Activated CD4-positive, alpha-beta T cell treated with anti-CD3 and anti-CD28 coated beads, Interleukin-2, amount 50 U/mL, for 16 hours (primary cell): ENCODE data around the gene ETV5.
A peak's percentile ranks its signal among the peaks of the same experiment; 100 is the strongest.

Experiments
- DNase-seq: peaks from one replicate; pipeline ENCODE4 v3.0.0-alpha.2; 2020

ETV5 gene

GRCh38 chr3:186121968-186122367 is 13.1 kb upstream of the ETV5 start:
- DNase-seq, result no peak

DNA sequence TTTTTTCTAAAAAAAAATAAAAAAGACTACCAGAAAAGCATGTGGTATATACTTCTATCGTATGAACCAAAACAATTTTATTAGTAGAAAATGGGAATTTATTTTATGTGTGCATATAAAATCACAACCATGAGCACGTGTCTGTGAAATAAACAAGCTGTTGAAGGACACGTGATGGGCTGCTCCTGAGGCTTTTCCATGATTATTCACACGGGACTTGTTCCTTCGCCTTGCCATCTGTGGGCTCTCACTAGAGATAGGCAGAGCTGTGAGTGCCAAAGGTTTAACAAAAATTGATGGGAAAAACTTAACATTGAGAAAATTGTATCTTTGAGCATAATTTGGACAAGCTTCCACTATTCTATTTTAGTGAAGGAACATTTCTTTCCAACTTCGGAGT is 12.4 kb upstream of the ETV5 start:
- DNase-seq, result no peak

DNA sequence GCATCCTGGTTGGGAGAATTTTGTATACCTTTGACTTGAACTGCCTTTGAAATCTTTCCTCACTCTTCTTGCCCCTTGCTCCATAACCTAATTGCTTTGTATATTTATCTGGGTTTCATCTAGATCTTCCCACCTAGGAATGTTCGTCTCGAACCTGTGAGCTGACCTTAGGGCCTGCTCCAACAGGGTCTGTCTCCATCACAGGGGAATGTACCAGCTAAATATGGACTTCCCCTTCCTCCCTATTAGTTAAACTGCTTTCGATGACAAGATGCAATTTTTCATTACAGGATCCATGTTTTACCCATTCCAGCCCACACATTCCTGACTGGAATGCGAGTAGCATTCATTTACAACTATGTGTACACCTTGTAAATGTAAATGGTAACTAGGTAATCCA is 10.6 kb upstream of the ETV5 start:
- no peak for DNase-seq

DNA sequence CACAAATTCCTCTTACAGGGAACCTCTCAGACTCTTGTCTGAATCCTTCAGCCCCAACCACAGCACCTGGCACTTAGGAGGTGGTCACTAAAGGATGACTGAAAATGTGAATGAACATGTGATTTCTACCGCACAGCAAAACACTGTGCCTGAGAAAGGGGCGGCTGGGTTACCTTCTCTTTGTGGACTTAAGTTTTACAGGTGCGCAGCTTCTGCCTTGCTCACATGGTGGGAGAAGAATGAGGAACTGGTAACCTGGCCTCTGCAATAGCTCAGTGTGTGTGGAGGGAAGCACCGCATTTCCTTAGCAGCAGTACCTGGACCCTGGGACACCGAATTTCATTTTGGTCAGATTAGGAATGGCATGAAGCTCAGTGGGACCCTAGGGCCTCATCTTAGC is 9.8 kb upstream of the ETV5 start:
- no peak for DNase-seq

DNA sequence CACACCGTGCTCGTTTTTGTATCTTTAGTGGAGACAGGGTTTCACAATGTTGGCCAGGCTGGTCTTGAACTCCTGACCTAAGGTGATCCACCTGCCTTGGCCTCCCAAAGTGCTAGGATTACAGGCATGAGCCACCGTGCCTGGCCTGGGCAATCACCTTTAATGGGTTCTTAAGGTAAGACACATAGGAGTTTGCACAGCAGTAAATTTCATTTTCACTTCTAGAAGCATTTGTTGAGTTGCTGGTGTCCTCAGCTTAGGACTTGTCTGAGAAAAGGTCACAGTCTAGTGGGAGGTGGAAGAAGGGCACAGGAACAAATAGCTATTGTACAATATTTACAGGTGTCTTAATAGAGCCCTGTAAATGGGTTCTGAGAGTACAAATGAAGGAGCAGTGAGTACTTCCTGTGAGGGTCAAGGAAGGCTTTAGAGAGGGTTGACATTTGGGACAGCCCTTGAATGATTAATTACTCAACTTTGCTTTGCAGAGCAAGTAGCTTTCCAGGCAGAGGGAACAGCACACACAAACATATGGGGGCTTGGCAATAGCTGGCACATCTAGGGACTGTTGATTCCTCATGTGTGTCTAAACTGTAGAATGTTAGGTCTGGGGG is 8.7 kb upstream of the ETV5 start:
- no peak for DNase-seq

- DNase-seq, result no peak
These were observed 6.5 kb upstream of the ETV5 start for GRCh38 chr3:186115239-186115996.

GRCh38 chr3:186110975-186111974 is 2.4 kb upstream of the ETV5 start:
- peak; percentile 66 for DNase-seq

- no peak for DNase-seq
These were observed 1.3 kb upstream of the ETV5 start for GRCh38 chr3:186109897-186110803.

GRCh38 chr3:186108106-186108940 is 566 bp downstream of the ETV5 start:
- DNase-seq, result no peak

DNA sequence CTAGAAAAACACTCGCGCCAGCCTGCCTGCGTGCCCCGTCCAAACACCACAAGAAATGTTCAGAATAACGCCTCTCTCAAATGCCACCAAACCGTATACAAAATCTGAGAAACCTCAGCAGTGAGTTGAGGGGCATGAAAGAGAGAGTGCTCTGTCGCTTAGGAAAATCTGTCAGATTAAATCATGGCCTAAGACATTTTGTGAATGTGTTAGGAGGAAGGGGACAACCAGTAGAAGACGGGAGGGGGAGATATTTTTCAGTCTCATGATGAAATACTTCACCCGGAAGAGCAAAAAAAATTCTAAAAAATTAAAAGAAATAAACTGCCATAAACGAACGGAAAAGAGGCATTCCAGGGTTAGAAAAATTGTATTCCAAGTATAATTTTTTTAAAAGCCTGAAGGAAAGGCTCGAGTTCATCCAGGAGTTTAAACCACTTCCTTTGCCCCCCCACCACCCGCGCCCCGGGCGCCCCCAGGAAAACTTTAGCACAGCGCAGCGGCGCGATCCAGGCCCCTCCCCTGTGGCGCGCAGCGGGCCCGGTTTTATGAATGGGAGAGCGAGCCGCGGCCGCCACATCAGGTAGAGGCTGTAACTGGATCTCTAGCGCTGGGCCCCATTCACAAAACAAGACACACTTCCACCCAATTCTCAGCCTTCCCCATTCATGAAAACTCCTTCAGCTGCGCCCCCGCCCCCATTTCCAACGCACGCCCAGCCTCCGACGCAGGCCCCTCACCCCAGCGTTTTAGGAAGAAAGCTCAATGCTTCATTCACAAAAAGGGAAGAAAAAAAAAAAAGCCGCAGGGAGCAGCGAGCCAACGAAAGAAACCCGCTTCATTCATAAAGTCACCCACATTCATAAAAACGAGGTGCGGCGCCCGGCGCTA is 1.4 kb downstream of the ETV5 start:
- DNase-seq, result peak; percentile 65

GRCh38 chr3:186105543-186105942 is 3.3 kb downstream of the ETV5 start:
- DNase-seq, result no peak

DNA sequence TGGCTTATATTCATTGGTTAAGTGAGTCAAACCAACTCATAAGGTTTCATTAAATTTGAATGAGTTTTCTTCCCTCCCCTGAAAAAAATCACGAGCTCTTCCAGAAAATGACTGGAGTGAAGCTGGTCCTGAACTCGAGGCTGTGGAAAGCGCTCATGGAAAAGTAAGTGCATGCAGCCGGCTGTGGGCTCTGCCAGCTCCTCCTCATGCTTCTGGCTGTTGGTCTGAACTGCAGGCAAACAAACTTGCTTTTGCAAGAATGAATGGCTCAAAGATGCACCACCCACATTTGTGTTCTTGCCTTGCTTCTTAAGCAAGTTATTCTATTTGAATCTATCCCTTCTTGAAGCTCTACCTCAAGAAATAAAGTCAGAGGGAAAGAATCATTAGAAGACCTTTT is 6.2 kb downstream of the ETV5 start:
- no peak for DNase-seq

GRCh38 chr3:186100398-186100797 is 8.5 kb downstream of the ETV5 start:
- no peak for DNase-seq

- DNase-seq, result no peak
These were observed 9.7 kb downstream of the ETV5 start for GRCh38 chr3:186099178-186099577.

DNA sequence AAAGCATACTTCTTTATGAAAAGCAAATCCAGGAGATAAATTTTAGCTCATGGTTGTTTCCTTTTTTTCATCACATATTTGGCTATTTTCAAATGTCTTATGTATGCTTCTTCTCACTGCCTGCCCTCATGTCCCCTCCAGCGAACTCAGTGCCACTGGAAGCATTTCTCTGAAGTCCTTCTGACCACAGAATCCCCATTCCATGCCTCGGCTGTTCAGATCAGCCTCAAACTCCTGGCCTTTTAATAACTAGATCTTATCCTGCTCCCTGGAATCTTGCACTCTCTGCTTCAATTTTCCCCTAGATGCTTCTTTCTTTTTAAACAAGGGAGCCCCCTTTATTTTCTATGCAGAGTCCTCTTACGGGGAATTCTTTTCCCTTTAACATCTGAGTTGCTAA is 10.1 kb downstream of the ETV5 start:
- no peak for DNase-seq

DNA sequence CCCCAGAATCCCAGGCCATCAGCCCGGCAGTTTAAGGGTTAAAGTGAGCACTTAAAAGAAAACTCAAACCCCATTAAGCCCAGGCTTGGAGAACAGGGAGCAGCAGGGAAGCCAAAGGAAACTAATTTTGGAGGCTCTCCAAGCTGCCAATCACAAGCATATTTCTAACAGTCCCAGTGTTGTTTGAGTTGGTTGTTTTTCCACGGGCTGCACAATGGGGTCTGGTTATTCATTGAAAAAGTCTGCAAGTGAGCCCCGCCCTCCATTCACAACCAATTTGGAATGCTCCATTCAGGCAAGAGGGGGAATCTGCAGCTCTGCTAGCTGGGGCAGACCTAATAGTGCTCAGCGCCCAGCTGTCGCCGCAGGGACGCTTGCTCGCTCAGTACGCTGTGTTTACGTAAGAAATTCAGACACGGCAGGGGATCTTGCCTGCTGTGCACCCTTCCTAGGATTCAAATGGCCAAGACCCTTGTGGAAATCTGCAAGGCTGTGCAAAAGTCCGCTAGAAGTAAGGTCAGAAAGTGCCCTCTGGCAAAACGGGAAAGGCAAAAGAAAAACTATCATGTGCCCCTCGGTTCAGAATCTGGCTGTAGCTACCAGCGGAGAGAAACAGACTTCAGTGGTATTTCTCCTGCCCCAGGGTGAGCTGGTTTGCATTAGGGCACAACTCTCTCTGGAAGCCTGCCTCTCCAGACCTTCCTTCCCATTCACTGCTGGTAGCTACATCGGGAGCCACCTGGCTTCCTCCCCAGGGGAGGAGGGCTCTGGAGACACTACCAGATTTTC is 11.0 kb downstream of the ETV5 start:
- DNase-seq, result no peak

DNA sequence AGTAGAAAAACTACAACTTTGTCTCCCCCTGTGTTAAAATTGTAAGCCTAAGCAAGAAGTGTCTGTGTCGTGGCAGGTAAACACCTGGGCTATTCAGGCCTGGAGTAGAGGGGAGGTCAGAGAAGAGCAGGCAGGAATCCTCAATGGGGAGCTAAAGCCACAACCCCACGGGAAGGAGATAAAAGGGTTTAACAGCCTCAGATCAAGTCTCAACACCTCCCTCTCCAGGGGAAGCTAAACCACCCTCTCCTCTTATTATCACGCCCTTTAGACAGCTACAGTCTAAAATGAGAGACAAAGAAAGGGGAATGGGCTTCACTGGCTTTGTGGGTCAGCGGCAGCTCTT is 11.6 kb downstream of the ETV5 start:
- no peak for DNase-seq

GRCh38 chr3:186096290-186096689 is 12.6 kb downstream of the ETV5 start:
- DNase-seq, result no peak

DNA sequence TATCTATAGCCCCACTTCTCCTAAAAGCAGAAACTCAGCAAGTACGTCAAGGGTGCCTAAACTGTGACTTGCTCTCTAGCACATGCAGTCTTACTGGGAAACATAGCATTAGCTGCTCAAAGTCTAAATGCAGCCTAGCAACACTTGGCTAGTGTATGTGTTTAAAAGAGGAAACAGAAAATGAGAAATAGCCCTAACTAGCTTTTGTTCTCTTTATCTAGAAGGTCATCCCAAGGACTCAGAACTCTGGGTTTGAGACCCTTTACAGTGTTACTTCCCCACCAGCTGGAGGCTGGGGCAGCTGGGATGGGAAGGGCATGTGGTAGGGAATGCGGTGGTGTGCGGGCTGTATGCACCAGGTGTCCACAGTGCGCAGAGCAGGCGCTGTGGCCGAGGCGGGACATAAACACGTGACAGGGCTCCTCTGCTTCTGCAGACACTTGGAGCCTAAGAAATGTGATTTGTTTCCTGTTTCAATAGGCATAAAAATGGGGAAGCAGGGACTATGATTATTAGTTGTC is 13.3 kb downstream of the ETV5 start:
- DNase-seq, result no peak
